ENCODE results near the gene KCNH1. TPM values are rescaled to one million over a fixed set of nuclear protein-coding genes. Genes with fewer than 3 reads are reported as not detected.

Gene KCNH1
- total RNA-seq, 1 experiment from 2014 or later, result 0.17 TPM

DNA sequence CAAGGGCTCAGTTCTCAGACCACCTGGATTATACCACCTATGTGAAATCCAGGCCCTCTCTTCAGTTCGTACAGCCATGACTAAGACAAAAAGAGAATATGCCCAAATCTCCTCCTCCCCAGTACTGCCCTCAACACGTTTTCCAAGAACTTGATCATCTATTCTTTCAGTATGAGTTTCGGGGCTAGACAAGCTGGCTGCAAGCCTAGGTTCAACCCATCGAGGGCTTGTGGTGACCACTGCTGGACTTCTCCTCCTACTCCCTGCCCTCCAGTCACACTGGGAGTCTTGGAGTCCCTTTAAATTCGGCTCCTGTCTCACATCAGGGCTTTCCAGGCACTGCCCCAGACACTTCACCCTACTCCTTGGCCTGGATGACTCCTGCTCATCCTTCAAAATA lies 352.3 kb downstream of the KCNH1 start:
- H3K4me3 Mint-ChIP-seq, result no peak overlapping the region
- DNase-seq (ENCODE audit: low spot score) (no peak), ATAC-seq (no peak)
- CTCF ChIA-PET, result no interaction called here
- TF ChIP-seq TEAD4 (CRISPR knock-in tag; IDR thresholded peaks at IDR 0.05), result no peak
- TF ChIP-seq, protein P1, sequence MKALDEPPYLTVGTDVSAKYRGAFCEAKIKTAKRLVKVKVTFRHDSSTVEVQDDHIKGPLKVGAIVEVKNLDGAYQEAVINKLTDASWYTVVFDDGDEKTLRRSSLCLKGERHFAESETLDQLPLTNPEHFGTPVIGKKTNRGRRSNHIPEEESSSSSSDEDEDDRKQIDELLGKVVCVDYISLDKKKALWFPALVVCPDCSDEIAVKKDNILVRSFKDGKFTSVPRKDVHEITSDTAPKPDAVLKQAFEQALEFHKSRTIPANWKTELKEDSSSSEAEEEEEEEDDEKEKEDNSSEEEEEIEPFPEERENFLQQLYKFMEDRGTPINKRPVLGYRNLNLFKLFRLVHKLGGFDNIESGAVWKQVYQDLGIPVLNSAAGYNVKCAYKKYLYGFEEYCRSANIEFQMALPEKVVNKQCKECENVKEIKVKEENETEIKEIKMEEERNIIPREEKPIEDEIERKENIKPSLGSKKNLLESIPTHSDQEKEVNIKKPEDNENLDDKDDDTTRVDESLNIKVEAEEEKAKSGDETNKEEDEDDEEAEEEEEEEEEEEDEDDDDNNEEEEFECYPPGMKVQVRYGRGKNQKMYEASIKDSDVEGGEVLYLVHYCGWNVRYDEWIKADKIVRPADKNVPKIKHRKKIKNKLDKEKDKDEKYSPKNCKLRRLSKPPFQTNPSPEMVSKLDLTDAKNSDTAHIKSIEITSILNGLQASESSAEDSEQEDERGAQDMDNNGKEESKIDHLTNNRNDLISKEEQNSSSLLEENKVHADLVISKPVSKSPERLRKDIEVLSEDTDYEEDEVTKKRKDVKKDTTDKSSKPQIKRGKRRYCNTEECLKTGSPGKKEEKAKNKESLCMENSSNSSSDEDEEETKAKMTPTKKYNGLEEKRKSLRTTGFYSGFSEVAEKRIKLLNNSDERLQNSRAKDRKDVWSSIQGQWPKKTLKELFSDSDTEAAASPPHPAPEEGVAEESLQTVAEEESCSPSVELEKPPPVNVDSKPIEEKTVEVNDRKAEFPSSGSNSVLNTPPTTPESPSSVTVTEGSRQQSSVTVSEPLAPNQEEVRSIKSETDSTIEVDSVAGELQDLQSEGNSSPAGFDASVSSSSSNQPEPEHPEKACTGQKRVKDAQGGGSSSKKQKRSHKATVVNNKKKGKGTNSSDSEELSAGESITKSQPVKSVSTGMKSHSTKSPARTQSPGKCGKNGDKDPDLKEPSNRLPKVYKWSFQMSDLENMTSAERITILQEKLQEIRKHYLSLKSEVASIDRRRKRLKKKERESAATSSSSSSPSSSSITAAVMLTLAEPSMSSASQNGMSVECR (CRISPR knock-in tag; IDR thresholded peaks at IDR 0.05; ENCODE audit: borderline replicate concordance), result no peak
- H3K27ac Mint-ChIP-seq, result no peak overlapping the region
- H3K4me1 Mint-ChIP-seq, result no peaks in the 10 kb centered on the region
- POLR2A ChIA-PET, result interaction anchor here (0.5 kb wide), 1 partner anchor 767 kb away, joined by 3 read pairs; no protein-coding TSS in a partner anchor
- H3K27me3 Mint-ChIP-seq (ENCODE audit: low read depth), result no peaks in the 10 kb centered on the region; the same call in 1 of the 2 replicates
- H3K9me3 Mint-ChIP-seq, result no peaks in the 10 kb centered on the region
- H3K36me3 Mint-ChIP-seq, result no peaks in the 10 kb centered on the region

DNA sequence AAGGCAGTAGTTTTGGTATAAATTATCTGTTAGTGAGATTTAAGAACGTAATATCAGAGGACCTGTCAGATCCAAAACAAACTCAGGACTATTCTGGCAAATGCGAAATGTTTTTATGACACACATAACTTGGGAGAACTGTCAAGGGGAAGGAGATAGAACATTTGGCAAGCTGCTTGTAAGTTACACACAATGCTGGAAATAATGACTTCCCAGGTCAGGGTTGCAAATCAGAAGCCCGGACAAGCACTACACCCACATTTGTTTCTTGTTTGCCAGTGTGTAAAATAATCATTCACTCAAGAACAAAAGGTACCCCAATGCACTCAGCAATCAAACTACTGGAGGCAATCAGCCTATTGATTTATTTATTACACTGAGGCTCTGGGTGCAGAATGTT lies 354.7 kb downstream of the KCNH1 start:
- no peak for DNase-seq (ENCODE audit: low spot score)
- Mint-ChIP-seq H3K9me3 (no peaks in the 10 kb centered on the region), H3K4me3 (no peak overlapping the region), H3K27ac (no peak overlapping the region), H3K4me1 (no peaks in the 10 kb centered on the region), H3K27me3 (ENCODE audit: low read depth) (no peaks in the 10 kb centered on the region), H3K36me3 (no peaks in the 10 kb centered on the region)
- POLR2A ChIA-PET, result no interaction called here
- CTCF ChIA-PET, result no interaction called here
- no peak for ATAC-seq
- no peak for TF ChIP-seq TEAD4 (CRISPR knock-in tag; IDR thresholded peaks at IDR 0.05)
- TF ChIP-seq, protein P2, sequence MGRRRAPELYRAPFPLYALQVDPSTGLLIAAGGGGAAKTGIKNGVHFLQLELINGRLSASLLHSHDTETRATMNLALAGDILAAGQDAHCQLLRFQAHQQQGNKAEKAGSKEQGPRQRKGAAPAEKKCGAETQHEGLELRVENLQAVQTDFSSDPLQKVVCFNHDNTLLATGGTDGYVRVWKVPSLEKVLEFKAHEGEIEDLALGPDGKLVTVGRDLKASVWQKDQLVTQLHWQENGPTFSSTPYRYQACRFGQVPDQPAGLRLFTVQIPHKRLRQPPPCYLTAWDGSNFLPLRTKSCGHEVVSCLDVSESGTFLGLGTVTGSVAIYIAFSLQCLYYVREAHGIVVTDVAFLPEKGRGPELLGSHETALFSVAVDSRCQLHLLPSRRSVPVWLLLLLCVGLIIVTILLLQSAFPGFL (CRISPR knock-in tag; IDR thresholded peaks at IDR 0.05; ENCODE audit: borderline replicate concordance), result no peak
- TF ChIP-seq, protein P3, sequence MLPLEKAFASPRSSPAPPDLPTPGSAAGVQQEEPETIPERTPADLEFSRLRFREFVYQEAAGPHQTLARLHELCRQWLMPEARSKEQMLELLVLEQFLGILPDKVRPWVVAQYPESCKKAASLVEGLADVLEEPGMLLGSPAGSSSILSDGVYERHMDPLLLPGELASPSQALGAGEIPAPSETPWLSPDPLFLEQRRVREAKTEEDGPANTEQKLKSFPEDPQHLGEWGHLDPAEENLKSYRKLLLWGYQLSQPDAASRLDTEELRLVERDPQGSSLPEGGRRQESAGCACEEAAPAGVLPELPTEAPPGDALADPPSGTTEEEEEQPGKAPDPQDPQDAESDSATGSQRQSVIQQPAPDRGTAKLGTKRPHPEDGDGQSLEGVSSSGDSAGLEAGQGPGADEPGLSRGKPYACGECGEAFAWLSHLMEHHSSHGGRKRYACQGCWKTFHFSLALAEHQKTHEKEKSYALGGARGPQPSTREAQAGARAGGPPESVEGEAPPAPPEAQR (CRISPR knock-in tag; IDR thresholded peaks at IDR 0.05), result no peak
- no peak for TF ChIP-seq EMX1 (CRISPR knock-in tag; IDR thresholded peaks at IDR 0.05)
- TF ChIP-seq, protein P4, sequence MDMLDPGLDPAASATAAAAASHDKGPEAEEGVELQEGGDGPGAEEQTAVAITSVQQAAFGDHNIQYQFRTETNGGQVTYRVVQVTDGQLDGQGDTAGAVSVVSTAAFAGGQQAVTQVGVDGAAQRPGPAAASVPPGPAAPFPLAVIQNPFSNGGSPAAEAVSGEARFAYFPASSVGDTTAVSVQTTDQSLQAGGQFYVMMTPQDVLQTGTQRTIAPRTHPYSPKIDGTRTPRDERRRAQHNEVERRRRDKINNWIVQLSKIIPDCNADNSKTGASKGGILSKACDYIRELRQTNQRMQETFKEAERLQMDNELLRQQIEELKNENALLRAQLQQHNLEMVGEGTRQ (CRISPR knock-in tag; IDR thresholded peaks at IDR 0.05), result no peak
- no peak for TF ChIP-seq TP53 (CRISPR knock-in tag; IDR thresholded peaks at IDR 0.05)
- TF ChIP-seq MXD4 (CRISPR knock-in tag; IDR thresholded peaks at IDR 0.05; ENCODE audit: borderline replicate concordance), result no peak

DNA sequence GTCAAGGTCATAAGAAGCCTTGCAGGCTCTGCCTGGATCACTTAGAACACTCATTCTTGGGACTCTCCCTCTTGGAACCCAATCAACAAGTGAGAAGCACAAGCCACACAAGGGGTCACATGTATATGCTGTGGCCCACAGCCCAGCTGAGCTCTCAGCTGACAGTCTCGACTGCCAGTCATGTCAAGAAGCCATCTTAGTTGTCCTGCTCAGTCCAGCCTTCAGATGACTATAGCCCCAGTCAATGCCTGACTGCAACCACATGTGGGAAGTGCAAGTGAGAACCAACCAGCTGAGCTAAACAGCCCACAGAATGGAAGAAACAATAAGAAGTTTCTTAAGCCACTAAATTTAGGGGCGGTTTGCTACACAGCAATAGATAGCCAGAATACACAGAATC lies 356.0 kb downstream of the KCNH1 start:
- Mint-ChIP-seq H3K27me3 (ENCODE audit: low read depth) (no peaks in the 10 kb centered on the region), H3K9me3 (no peaks in the 10 kb centered on the region), H3K4me1 (peaks cover 6% of the 10 kb centered on the region; the same call in 1 of the 2 replicates), H3K36me3 (no peaks in the 10 kb centered on the region), H3K27ac (no peak overlapping the region), H3K4me3 (no peak overlapping the region)
- no peak for DNase-seq (ENCODE audit: low spot score)
- ChIA-PET POLR2A (interaction anchor here (0.7 kb wide), 1 partner anchor 493 kb away, joined by 8 read pairs; no protein-coding TSS in a partner anchor), CTCF (no interaction called here)
- no peak for ATAC-seq
- TF ChIP-seq IRF2 (CRISPR knock-in tag; IDR thresholded peaks at IDR 0.05; ENCODE audit: borderline replicate concordance, low read depth) (no peak), RELA (CRISPR knock-in tag; IDR thresholded peaks at IDR 0.05; ENCODE audit: borderline replicate concordance) (no peak), ZNF138 (CRISPR knock-in tag; conservative IDR thresholded peaks at IDR 0.05) (no peak), ZBTB21 (CRISPR knock-in tag; IDR thresholded peaks at IDR 0.05; ENCODE audit: borderline replicate concordance) (no peak), OVOL2 (CRISPR knock-in tag; IDR thresholded peaks at IDR 0.05; ENCODE audit: borderline replicate concordance) (no peak), CREM (CRISPR knock-in tag; IDR thresholded peaks at IDR 0.05) (no peak), FOXK1 (CRISPR knock-in tag; IDR thresholded peaks at IDR 0.05) (no peak), SMAD3 (CRISPR knock-in tag; IDR thresholded peaks at IDR 0.05; ENCODE audit: borderline replicate concordance) (no peak)
- TF ChIP-seq, protein P5, sequence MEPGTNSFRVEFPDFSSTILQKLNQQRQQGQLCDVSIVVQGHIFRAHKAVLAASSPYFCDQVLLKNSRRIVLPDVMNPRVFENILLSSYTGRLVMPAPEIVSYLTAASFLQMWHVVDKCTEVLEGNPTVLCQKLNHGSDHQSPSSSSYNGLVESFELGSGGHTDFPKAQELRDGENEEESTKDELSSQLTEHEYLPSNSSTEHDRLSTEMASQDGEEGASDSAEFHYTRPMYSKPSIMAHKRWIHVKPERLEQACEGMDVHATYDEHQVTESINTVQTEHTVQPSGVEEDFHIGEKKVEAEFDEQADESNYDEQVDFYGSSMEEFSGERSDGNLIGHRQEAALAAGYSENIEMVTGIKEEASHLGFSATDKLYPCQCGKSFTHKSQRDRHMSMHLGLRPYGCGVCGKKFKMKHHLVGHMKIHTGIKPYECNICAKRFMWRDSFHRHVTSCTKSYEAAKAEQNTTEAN (CRISPR knock-in tag; IDR thresholded peaks at IDR 0.05), result no peak
- TF ChIP-seq, protein P6, sequence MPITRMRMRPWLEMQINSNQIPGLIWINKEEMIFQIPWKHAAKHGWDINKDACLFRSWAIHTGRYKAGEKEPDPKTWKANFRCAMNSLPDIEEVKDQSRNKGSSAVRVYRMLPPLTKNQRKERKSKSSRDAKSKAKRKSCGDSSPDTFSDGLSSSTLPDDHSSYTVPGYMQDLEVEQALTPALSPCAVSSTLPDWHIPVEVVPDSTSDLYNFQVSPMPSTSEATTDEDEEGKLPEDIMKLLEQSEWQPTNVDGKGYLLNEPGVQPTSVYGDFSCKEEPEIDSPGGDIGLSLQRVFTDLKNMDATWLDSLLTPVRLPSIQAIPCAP (CRISPR knock-in tag; IDR thresholded peaks at IDR 0.05), result no peak
- TF ChIP-seq, protein P7, sequence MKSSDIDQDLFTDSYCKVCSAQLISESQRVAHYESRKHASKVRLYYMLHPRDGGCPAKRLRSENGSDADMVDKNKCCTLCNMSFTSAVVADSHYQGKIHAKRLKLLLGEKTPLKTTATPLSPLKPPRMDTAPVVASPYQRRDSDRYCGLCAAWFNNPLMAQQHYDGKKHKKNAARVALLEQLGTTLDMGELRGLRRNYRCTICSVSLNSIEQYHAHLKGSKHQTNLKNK (CRISPR knock-in tag; IDR thresholded peaks at IDR 0.05), result no peak
- TF ChIP-seq, protein P8, sequence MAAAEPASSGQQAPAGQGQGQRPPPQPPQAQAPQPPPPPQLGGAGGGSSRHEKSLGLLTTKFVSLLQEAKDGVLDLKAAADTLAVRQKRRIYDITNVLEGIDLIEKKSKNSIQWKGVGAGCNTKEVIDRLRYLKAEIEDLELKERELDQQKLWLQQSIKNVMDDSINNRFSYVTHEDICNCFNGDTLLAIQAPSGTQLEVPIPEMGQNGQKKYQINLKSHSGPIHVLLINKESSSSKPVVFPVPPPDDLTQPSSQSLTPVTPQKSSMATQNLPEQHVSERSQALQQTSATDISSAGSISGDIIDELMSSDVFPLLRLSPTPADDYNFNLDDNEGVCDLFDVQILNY (CRISPR knock-in tag; IDR thresholded peaks at IDR 0.05), result no peak
